ENCODE results near the gene FLG.

GRCh38 chr1:152359906-152360305 lies 34.9 kb upstream of the FLG start, which contains the start of gene FLG2:
- TF ChIP-seq CTCF (IDR thresholded peaks at IDR 0.05; ENCODE audit: insufficient read depth, low read length, poor library complexity, severe bottlenecking) (no peak), EZH2phosphoT487 (conservative IDR thresholded peaks at IDR 0.05; ENCODE audit: low read length) (no peak)
